Measurements from ENCODE around the gene SND1.

DNA sequence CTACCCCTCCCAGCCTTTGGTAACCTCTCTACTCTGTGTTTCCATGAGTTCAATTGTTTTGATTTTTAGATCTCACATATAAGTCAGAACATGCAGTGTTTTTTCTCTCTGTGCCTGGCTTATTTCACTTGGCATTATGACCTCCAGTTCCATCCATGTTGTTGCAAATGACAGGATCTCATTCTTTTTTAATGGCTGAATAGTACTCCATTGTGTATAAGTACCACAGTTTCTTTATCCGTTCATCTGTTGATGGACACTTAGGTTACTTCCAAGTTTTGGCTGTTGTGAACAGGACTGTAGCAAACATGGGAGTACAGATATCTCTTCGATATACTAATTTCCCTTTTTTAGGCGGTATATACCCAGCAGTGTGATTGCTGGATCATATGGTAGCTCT is 237.7 kb downstream of the SND1 start:
- TF ChIP-seq POLR2A (IDR thresholded peaks at IDR 0.05) (no peak), CTCF (IDR thresholded peaks at IDR 0.05) (no peak), EP300 (IDR thresholded peaks at IDR 0.05) (no peak)
